ENCODE data around the gene TJP2.
"Not testable (repeated sequence)": the region's sequence is repeated elsewhere in the genome, so short reads cannot be mapped to it uniquely, and the experiment has no call there.

Gene TJP2

GRCh38 chr9:69164573-69164972 is 9.5 kb upstream of the TJP2 start:
- not testable (repeated sequence) for DNase-seq

- DNase-seq, result no peak
These were observed 8.5 kb upstream of the TJP2 start for GRCh38 chr9:69165581-69165980.

- no peak for DNase-seq
These were observed 5.3 kb upstream of the TJP2 start for GRCh38 chr9:69168709-69169217.

- DNase-seq, result no peak
These were observed 3.8 kb upstream of the TJP2 start for GRCh38 chr9:69170231-69170630.

GRCh38 chr9:69171049-69171448 is 3.0 kb upstream of the TJP2 start:
- no peak for DNase-seq

- DNase-seq, result no peak
These were observed 2.6 kb upstream of the TJP2 start for GRCh38 chr9:69171517-69171916.

GRCh38 chr9:69172895-69173294 is 1.2 kb upstream of the TJP2 start:
- DNase-seq, result no peak

GRCh38 chr9:69173497-69173890 is 583 bp upstream of the TJP2 start:
- no peak for DNase-seq

GRCh38 chr9:69174616-69175463 is 763 bp downstream of the TJP2 start:
- no peak for DNase-seq

- DNase-seq, result no peak
These were observed 1.4 kb downstream of the TJP2 start for GRCh38 chr9:69175486-69175885.

GRCh38 chr9:69176471-69177171 is 2.5 kb downstream of the TJP2 start:
- DNase-seq, result no peak

- no peak for DNase-seq
These were observed 4.5 kb downstream of the TJP2 start for GRCh38 chr9:69178583-69179011.

GRCh38 chr9:69179037-69179436 is 5.0 kb downstream of the TJP2 start:
- no peak for DNase-seq

GRCh38 chr9:69180200-69180599 is 6.1 kb downstream of the TJP2 start:
- no peak for DNase-seq

- DNase-seq, result no peak
These were observed 6.6 kb downstream of the TJP2 start for GRCh38 chr9:69180670-69181069.

GRCh38 chr9:69181908-69182353 is 7.9 kb downstream of the TJP2 start:
- no peak for DNase-seq

- DNase-seq, result no peak
These were observed 10.2 kb downstream of the TJP2 start for GRCh38 chr9:69184266-69184665.

GRCh38 chr9:69186841-69187611 is 12.9 kb downstream of the TJP2 start:
- DNase-seq, result no peak

GRCh38 chr9:69188975-69189374 is 14.9 kb downstream of the TJP2 start:
- DNase-seq, result no peak

GRCh38 chr9:69190086-69190862 is 16.2 kb downstream of the TJP2 start:
- no peak for DNase-seq

GRCh38 chr9:69190863-69191181 is 16.7 kb downstream of the TJP2 start:
- no peak for DNase-seq

- no peak for DNase-seq
These were observed 17.2 kb downstream of the TJP2 start for GRCh38 chr9:69191231-69191630.

GRCh38 chr9:69192214-69192613 is 18.1 kb downstream of the TJP2 start:
- no peak for DNase-seq

All from effector CD8-positive, alpha-beta T cell (primary cell).